ENCODE results near the gene UACA. TPM values are rescaled to one million over a fixed set of nuclear protein-coding genes. Genes with fewer than 3 reads are reported as not detected.

UACA gene
- total RNA-seq, 1 experiment from 2014 or later: 44.8 TPM

DNA sequence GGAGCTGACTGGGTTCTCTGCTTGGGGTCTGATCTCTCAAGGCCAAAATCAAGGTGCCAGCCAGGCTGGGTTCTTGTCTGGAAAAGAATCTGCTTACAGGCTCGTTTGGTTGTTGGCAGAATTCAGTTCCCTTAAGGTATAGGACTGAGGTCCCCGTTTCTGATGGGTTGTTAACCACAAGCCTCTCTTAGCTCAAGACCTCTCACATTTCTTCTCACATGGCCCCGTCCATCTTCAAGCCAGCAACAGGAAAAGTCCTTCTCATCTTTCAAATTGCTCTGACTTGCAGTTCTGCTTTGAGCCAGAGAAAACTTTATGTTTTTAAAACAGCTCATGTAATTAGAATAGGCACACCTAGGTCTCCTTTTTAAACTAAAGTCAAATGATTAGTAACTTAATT lies 20.4 kb downstream of the UACA start:
- Mint-ChIP-seq H3K27me3 (ENCODE audit: low read depth) (no peaks in the 10 kb centered on the region), H3K4me3 (no peak overlapping the region), H3K9me3 (no peaks in the 10 kb centered on the region), H3K4me1 (peaks cover 21% of the 10 kb centered on the region), H3K27ac (no peak overlapping the region), H3K36me3 (no peaks in the 10 kb centered on the region)
- ChIA-PET CTCF (interaction anchor here (2.8 kb wide), 1 partner anchor 20 kb away, joined by 21 read pairs; no protein-coding TSS in a partner anchor), POLR2A (no interaction called here)
- DNase-seq (ENCODE audit: low spot score) (no peak), ATAC-seq (no peak)
- TF ChIP-seq, protein P1, sequence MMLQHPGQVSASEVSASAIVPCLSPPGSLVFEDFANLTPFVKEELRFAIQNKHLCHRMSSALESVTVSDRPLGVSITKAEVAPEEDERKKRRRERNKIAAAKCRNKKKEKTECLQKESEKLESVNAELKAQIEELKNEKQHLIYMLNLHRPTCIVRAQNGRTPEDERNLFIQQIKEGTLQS (CRISPR knock-in tag; conservative IDR thresholded peaks at IDR 0.05): no peak
- TF ChIP-seq, protein P2, sequence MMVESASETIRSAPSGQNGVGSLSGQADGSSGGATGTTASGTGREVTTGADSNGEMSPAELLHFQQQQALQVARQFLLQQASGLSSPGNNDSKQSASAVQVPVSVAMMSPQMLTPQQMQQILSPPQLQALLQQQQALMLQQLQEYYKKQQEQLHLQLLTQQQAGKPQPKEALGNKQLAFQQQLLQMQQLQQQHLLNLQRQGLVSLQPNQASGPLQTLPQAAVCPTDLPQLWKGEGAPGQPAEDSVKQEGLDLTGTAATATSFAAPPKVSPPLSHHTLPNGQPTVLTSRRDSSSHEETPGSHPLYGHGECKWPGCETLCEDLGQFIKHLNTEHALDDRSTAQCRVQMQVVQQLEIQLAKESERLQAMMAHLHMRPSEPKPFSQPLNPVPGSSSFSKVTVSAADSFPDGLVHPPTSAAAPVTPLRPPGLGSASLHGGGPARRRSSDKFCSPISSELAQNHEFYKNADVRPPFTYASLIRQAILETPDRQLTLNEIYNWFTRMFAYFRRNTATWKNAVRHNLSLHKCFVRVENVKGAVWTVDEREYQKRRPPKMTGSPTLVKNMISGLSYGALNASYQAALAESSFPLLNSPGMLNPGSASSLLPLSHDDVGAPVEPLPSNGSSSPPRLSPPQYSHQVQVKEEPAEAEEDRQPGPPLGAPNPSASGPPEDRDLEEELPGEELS (CRISPR knock-in tag; IDR thresholded peaks at IDR 0.05): no peak
- no peak for TF ChIP-seq ZNF232 (CRISPR knock-in tag; IDR thresholded peaks at IDR 0.05)
- TF ChIP-seq ZNF317 (CRISPR knock-in tag; IDR thresholded peaks at IDR 0.05; ENCODE audit: borderline replicate concordance, low read depth): no peak
- no peak for TF ChIP-seq CREM (CRISPR knock-in tag; IDR thresholded peaks at IDR 0.05)
- no peak for TF ChIP-seq CBFB (CRISPR knock-in tag; IDR thresholded peaks at IDR 0.05; ENCODE audit: low read depth)
- TF ChIP-seq TCF7 (CRISPR knock-in tag; IDR thresholded peaks at IDR 0.05; ENCODE audit: low read depth): no peak
- TF ChIP-seq NFE2L1 (CRISPR knock-in tag; IDR thresholded peaks at IDR 0.05): no peak
- TF ChIP-seq, protein P3, sequence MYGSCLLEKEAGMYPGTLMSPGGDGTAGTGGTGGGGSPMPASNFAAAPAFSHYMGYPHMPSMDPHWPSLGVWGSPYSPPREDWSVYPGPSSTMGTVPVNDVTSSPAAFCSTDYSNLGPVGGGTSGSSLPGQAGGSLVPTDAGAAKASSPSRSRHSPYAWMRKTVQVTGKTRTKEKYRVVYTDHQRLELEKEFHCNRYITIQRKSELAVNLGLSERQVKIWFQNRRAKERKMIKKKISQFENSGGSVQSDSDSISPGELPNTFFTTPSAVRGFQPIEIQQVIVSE (CRISPR knock-in tag; IDR thresholded peaks at IDR 0.05; ENCODE audit: borderline replicate concordance): no peak
- no peak for TF ChIP-seq SMAD4 (CRISPR knock-in tag; IDR thresholded peaks at IDR 0.05)
- TF ChIP-seq, protein P4, sequence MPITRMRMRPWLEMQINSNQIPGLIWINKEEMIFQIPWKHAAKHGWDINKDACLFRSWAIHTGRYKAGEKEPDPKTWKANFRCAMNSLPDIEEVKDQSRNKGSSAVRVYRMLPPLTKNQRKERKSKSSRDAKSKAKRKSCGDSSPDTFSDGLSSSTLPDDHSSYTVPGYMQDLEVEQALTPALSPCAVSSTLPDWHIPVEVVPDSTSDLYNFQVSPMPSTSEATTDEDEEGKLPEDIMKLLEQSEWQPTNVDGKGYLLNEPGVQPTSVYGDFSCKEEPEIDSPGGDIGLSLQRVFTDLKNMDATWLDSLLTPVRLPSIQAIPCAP (CRISPR knock-in tag; IDR thresholded peaks at IDR 0.05): no peak
- no peak for TF ChIP-seq CREB1 (CRISPR knock-in tag; IDR thresholded peaks at IDR 0.05)
- no peak for TF ChIP-seq GABPB1 (CRISPR knock-in tag; IDR thresholded peaks at IDR 0.05)
- no peak for TF ChIP-seq NFYB (CRISPR knock-in tag; conservative IDR thresholded peaks at IDR 0.05; ENCODE audit: low read depth)
- no peak for TF ChIP-seq SP1 (CRISPR knock-in tag; conservative IDR thresholded peaks at IDR 0.05)
- TF ChIP-seq, protein P5, sequence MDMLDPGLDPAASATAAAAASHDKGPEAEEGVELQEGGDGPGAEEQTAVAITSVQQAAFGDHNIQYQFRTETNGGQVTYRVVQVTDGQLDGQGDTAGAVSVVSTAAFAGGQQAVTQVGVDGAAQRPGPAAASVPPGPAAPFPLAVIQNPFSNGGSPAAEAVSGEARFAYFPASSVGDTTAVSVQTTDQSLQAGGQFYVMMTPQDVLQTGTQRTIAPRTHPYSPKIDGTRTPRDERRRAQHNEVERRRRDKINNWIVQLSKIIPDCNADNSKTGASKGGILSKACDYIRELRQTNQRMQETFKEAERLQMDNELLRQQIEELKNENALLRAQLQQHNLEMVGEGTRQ (CRISPR knock-in tag; IDR thresholded peaks at IDR 0.05): no peak
- TF ChIP-seq, protein P6, sequence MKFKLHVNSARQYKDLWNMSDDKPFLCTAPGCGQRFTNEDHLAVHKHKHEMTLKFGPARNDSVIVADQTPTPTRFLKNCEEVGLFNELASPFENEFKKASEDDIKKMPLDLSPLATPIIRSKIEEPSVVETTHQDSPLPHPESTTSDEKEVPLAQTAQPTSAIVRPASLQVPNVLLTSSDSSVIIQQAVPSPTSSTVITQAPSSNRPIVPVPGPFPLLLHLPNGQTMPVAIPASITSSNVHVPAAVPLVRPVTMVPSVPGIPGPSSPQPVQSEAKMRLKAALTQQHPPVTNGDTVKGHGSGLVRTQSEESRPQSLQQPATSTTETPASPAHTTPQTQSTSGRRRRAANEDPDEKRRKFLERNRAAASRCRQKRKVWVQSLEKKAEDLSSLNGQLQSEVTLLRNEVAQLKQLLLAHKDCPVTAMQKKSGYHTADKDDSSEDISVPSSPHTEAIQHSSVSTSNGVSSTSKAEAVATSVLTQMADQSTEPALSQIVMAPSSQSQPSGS (CRISPR knock-in tag; IDR thresholded peaks at IDR 0.05; ENCODE audit: borderline replicate concordance, low read depth): no peak
- TF ChIP-seq KAT7 (CRISPR knock-in tag; IDR thresholded peaks at IDR 0.05; ENCODE audit: borderline replicate concordance): no peak
- TF ChIP-seq, protein P7, sequence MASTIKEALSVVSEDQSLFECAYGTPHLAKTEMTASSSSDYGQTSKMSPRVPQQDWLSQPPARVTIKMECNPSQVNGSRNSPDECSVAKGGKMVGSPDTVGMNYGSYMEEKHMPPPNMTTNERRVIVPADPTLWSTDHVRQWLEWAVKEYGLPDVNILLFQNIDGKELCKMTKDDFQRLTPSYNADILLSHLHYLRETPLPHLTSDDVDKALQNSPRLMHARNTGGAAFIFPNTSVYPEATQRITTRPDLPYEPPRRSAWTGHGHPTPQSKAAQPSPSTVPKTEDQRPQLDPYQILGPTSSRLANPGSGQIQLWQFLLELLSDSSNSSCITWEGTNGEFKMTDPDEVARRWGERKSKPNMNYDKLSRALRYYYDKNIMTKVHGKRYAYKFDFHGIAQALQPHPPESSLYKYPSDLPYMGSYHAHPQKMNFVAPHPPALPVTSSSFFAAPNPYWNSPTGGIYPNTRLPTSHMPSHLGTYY (CRISPR knock-in tag; IDR thresholded peaks at IDR 0.05): no peak
- TF ChIP-seq RELA (CRISPR knock-in tag; IDR thresholded peaks at IDR 0.05; ENCODE audit: borderline replicate concordance): no peak
